Gastroesophageal sphincter (tissue), 4 donors: ENCODE results near the gene IRF2. TPM values are rescaled to one million over a fixed set of nuclear protein-coding genes. Genes with fewer than 3 reads are reported as not detected.

Experiments
- ATAC-seq: fragments of 150-250 bp; one replicate; pipeline ENCODE4 v1.9.1; 2016; ENCODE audit warnings: mild to moderate bottlenecking, moderate library complexity
- H3K27ac ChIP-seq, 4 donors: fragments of 200-600 bp; sonication (generic) in 3 of 4; 1 replicate in 3 of 4; 2 replicates in 1 of 4; pipeline ENCODE4 v1.5.1; 2016 to 2019
- H3K27me3 ChIP-seq: fragments of 200-600 bp; sonication (generic); one replicate; pipeline ENCODE4 v1.5.1; 2019
- H3K36me3 ChIP-seq, 2 donors: fragments of 200-600 bp; sonication (generic); one replicate each; pipeline ENCODE4 v1.5.1; 2019; ENCODE audit warnings: control low read depth in 1 of 2
- H3K4me1 ChIP-seq, 3 donors: fragments of 200-600 bp; sonication (generic); 1 replicate in 2 of 3; 2 replicates in 1 of 3; pipeline ENCODE4 v1.5.1; 2016 to 2019; ENCODE audit warnings: control low read depth in 2 of 3
- H3K4me3 ChIP-seq, 2 donors: fragments of 200-600 bp; sonication (generic); one replicate each; pipeline ENCODE4 v1.5.1; 2019; ENCODE audit warnings: mild to moderate bottlenecking in 1 of 2, moderate library complexity in 1 of 2
- H3K9me3 ChIP-seq, 3 donors: fragments of 200-600 bp; sonication (generic); one replicate each; pipeline ENCODE4 v1.5.1; 2017 to 2019; ENCODE audit warnings: control low read depth in 2 of 3
- CTCF ChIP-seq, 4 experiments: fragments of 200-600 bp in 2 of 4; fragments of 450-650 bp in 2 of 4; sonication (generic) in 1 of 4; IDR thresholded peaks; one replicate each; pipeline ENCODE4 v1.5.1; 2017 to 2019; ENCODE audit warnings: antibody characterized with exemption in 4 of 4, mild to moderate bottlenecking in 2 of 4, moderate library complexity in 2 of 4
- EP300 ChIP-seq: sonication (generic); formaldehyde crosslinking; IDR thresholded peaks from one replicate; pipeline ENCODE4 v1.6.1; 2017; ENCODE audit warnings: antibody characterized with exemption, mild to moderate bottlenecking
- POLR2A ChIP-seq, 2 donors: fragments of 450-650 bp; IDR thresholded peaks; one replicate each; pipeline ENCODE4 v1.6.1; 2017; ENCODE audit warnings: antibody characterized with exemption in 2 of 2, mild to moderate bottlenecking in 2 of 2, moderate library complexity in 1 of 2
- POLR2AphosphoS5 ChIP-seq: sonication (generic); formaldehyde crosslinking; IDR thresholded peaks from one replicate; pipeline ENCODE4 v1.6.1; 2017; ENCODE audit warnings: antibody characterized with exemption
- WGBS, 2 donors: methylation state at CpG; one replicate each; pipeline ENCODE4 v1.1.5; 2018; ENCODE audit warnings: low coverage in 1 of 2; 5-methylcytosine and 5-hydroxymethylcytosine counted together
- total RNA-seq, 4 donors: library from RNA; depleted of rRNA; stranded (reverse); fragments of >200 nt; gene quantifications; one replicate each; pipeline ENCODE4 v1.1.0, GENCODE V29; 2016

IRF2 gene
- total RNA-seq, 4 donors from 2014 or later: 34.1 to 41.7 (median 35.4) TPM

- Histone ChIP-seq H3K9me3 (no peaks in the 10 kb centered on the region), H3K27ac (peak overlapping the region in 3 of 4 donors; percentile 53 to 63 (median 56)), H3K4me3 (no peak overlapping the region), H3K4me1 (peaks cover 0 to 39% (median 18%) of the 10 kb centered on the region in 3 donors), H3K36me3 (peaks cover 0 to 92% of the 10 kb centered on the region in 2 donors), H3K27me3 (no peaks in the 10 kb centered on the region)
- no peak for TF ChIP-seq POLR2AphosphoS5
- no peak for TF ChIP-seq CTCF (IDR thresholded peaks at IDR 0.05)
- TF ChIP-seq POLR2A (IDR thresholded peaks at IDR 0.05): no peak
- no peak for TF ChIP-seq EP300
- WGBS, 2 donors: 12 to 32% methylated on average over 6 of the region's 6 CpGs
- ATAC-seq: peak; percentile 43
Observed at GRCh38 chr4:184406958-184407391, 67.4 kb downstream of the IRF2 start.

DNA sequence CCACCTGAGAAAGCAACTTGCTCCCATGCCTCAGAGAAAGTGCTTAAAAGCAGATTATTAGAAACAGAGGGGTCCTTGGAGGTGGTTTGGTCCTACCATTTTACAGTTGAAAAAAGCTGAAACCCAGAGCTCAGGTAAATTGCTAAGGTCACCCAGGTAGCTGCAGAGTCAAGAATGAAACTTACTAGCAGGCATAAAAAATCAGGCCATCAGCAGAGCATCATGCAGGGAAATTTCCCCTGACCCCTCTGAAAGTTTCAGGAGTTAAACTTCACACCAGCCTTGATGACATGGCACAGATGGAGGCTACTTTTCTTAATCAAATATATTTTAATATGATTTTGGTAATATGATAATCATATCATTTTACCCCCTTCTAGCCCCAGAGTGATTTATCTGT, 70.3 kb downstream of the IRF2 start:
- no peak overlapping the region for H3K27ac ChIP-seq
- no peaks in the 10 kb centered on the region for H3K27me3 ChIP-seq
- H3K9me3 ChIP-seq: no peaks in the 10 kb centered on the region
- H3K36me3 ChIP-seq: peaks cover 0 to 97% of the 10 kb centered on the region in 2 donors
- peaks cover 0 to 60% (median 18%) of the 10 kb centered on the region in 3 donors for H3K4me1 ChIP-seq
- no peak for ATAC-seq
- H3K4me3 ChIP-seq: no peak overlapping the region
- no peak for TF ChIP-seq CTCF (IDR thresholded peaks at IDR 0.05)
- TF ChIP-seq EP300: no peak
- TF ChIP-seq POLR2A (IDR thresholded peaks at IDR 0.05): no peak
- no peak for TF ChIP-seq POLR2AphosphoS5

DNA sequence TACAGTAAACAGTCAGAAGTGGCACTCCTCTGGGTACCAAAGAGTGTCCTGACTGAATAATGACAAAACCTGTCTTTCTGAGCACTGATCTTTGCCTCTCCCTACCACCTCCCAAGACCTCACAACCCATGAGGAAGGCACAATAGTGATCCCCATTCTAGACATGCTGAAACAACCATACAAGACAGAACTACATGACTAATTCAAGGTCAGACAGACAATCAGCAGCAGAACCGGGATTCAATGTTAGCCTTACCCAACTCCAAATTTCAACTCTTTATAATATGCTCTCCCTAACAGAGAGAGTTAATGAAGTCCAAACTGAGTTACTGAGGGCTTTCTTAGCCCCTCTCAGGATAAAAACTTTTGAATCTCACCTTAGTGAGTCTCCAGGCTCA, 71.0 kb downstream of the IRF2 start:
- ATAC-seq: no peak
- WGBS, 2 donors: 40% methylated on average over 1 of the region's 1 CpG; no CpG with 5 or more reads in 1 of the 2 donors
- Histone ChIP-seq H3K27me3 (no peaks in the 10 kb centered on the region), H3K9me3 (no peaks in the 10 kb centered on the region), H3K36me3 (peaks cover 0 to 98% of the 10 kb centered on the region in 2 donors), H3K4me3 (no peak overlapping the region), H3K4me1 (peaks cover 0 to 54% (median 13%) of the 10 kb centered on the region in 3 donors), H3K27ac (no peak overlapping the region)
- TF ChIP-seq CTCF (IDR thresholded peaks at IDR 0.05): no peak
- no peak for TF ChIP-seq POLR2AphosphoS5
- no peak for TF ChIP-seq POLR2A (IDR thresholded peaks at IDR 0.05)
- TF ChIP-seq EP300: no peak

DNA sequence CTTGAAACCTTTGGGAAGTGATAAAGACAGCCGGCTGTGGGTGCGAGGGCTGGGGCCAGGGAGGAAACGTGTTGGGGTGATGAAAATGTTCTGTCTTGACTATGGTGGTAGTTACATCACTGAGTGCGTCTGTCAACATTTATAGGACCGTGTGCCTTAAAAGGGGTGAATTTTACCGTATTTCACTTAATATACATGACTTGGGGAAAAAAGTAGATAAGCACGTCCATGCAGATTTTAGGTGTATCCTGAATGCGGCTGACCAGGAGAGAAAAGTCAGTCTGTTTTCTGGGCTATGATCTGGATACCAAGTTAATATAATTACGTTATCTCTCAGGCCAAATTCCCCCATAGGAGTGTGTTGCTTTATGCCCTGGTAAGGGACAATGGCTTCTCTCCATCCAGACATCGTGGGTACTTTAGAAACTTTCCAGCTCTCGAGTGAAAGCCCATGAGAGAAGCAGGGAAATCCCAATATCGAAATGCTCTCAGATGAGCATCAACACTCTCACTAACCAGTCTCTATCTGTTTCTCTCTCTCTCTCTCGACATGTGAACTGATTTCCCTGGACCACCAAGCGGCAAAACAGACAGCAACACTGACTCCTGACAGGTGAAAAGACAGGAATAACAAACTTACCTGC, 71.5 kb downstream of the IRF2 start:
- TF ChIP-seq CTCF (IDR thresholded peaks at IDR 0.05) (no peak), POLR2A (IDR thresholded peaks at IDR 0.05) (no peak), POLR2AphosphoS5 (no peak), EP300 (no peak)
- H3K36me3 ChIP-seq: peaks cover 0 to 98% of the 10 kb centered on the region in 2 donors
- no peaks in the 10 kb centered on the region for H3K27me3 ChIP-seq
- ATAC-seq: no peak
- 78 to 85% methylated on average over 10 to 13 of the region's 14 CpGs for WGBS, 2 donors
- no peak overlapping the region for H3K4me3 ChIP-seq
- H3K9me3 ChIP-seq: no peaks in the 10 kb centered on the region
- peaks cover 0 to 51% (median 9%) of the 10 kb centered on the region in 3 donors for H3K4me1 ChIP-seq
- H3K27ac ChIP-seq: no peak overlapping the region

DNA sequence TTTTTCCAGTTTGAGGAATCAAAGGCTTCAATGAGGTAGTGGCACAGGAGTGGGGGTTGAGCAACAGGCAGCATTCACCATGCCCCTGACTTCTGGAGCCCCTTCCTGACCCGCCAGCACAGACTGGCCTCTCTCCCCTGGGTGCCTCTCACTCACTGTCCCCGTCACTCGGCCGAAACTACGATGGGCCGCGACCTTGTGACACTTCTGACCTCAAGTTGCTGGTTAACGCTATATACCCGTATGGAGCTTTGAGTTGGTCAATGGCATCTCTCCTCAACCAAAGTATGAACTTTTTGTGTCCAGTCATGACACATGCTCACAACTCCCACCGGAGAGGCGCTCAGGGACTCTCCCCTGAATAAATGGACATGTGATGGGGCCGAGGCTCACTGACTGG, 72.1 kb downstream of the IRF2 start:
- H3K36me3 ChIP-seq: peaks cover 0 to 98% of the 10 kb centered on the region in 2 donors
- 81 to 100% methylated on average over 3 to 9 of the region's 12 CpGs for WGBS, 2 donors
- H3K27ac ChIP-seq: no peak overlapping the region
- no peak overlapping the region for H3K4me3 ChIP-seq
- peaks cover 0 to 51% (median 4%) of the 10 kb centered on the region in 3 donors for H3K4me1 ChIP-seq
- H3K9me3 ChIP-seq: no peaks in the 10 kb centered on the region
- TF ChIP-seq POLR2A (IDR thresholded peaks at IDR 0.05) (no peak), EP300 (no peak), CTCF (IDR thresholded peaks at IDR 0.05) (no peak), POLR2AphosphoS5 (no peak)
- no peaks in the 10 kb centered on the region for H3K27me3 ChIP-seq
- ATAC-seq: no peak
